Osteoblast (primary cell): ENCODE measurements around the gene CAPN11. TPM values are rescaled to one million over a fixed set of nuclear protein-coding genes. Genes with fewer than 3 reads are reported as not detected.

ENCODE experiments used
- DNase-seq: peaks from one replicate; pipeline ENCODE4 v3.0.0; 2011; ENCODE audit warnings: low spot score, mixed read lengths; ENCODE audit not compliant: insufficient read length; ENCODE audit errors: missing footprints
- H2AFZ ChIP-seq: 2 replicates; pipeline ENCODE4 v1.6.0; 2011; ENCODE audit warnings: mild to moderate bottlenecking, low read length
- H3K27ac ChIP-seq: 2 replicates; pipeline ENCODE4 v1.5.1; 2011; ENCODE audit warnings: mild to moderate bottlenecking, low read depth, low read length, moderate library complexity
- H3K27me3 ChIP-seq: 2 replicates; pipeline ENCODE4 v1.6.0; 2012; ENCODE audit warnings: mild to moderate bottlenecking, control low read depth, inconsistent platforms, low read length, moderate library complexity; ENCODE audit not compliant: insufficient read depth
- H3K36me3 ChIP-seq: 2 replicates; pipeline ENCODE4 v1.5.1; 2011; ENCODE audit warnings: mild to moderate bottlenecking, low read length, control low read depth, moderate library complexity; ENCODE audit not compliant: insufficient read depth
- H3K4me1 ChIP-seq: 2 replicates; pipeline ENCODE4 v1.5.1; 2011; ENCODE audit warnings: mild to moderate bottlenecking, low read length, control low read depth, moderate library complexity; ENCODE audit not compliant: insufficient read depth
- H3K4me2 ChIP-seq: 2 replicates; pipeline ENCODE4 v1.6.0; 2011; ENCODE audit warnings: mild to moderate bottlenecking, low read length; ENCODE audit not compliant: insufficient read depth
- H3K4me3 ChIP-seq: fragments of 200-600 bp; sonication (generic); 3 replicates; pipeline ENCODE4 v1.5.1; 2012; ENCODE audit warnings: mild to moderate bottlenecking, low read length, inconsistent platforms; ENCODE audit not compliant: insufficient read depth
- H3K79me2 ChIP-seq: 2 replicates; pipeline ENCODE4 v1.6.0; 2012; ENCODE audit warnings: mild to moderate bottlenecking, low read length, control low read depth, inconsistent platforms; ENCODE audit not compliant: insufficient read depth
- H3K9me3 ChIP-seq: 2 replicates; pipeline ENCODE4 v1.5.1; 2011; ENCODE audit warnings: low read depth, low read length, control low read depth
- H4K20me1 ChIP-seq: 2 replicates; pipeline ENCODE4 v1.6.0; 2012; ENCODE audit warnings: mild to moderate bottlenecking, low read length, control low read depth; ENCODE audit not compliant: insufficient read depth
- total RNA-seq: library from RNA; depleted of rRNA; stranded (reverse); fragments of >200 nt; gene quantifications from 2 replicates; pipeline ENCODE4 v1.2.3, GENCODE V29; 2012
- TF ChIP-seq, protein P1 (sequence below): IDR thresholded peaks from 2 replicates; pipeline ENCODE4 v1.5.1; 2011; ENCODE audit warnings: mild to moderate bottlenecking, low read depth, low read length, moderate library complexity; ENCODE audit errors: extremely low read depth

CAPN11 gene
- total RNA-seq, 1 donor, result not detected

DNA sequence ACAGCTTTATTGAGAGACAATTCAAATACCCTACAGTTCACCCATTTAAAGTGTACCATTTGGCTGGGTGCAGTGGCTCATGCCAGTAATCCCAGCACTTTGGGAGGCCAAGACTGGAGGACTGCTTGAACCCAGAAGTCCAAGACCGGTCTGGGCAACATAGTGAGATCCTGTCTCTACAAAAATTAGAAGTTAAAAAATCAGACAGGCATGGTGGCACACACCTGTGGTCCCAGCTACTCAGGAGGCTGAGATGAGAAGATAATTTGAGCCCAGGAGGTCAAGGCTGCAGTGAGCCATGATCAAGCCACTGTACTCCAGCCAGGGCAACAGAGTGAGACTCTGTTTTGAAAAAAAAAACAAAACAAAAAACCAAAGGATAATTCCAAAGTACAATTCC lies 8.9 kb downstream of the CAPN11 start:
- Histone ChIP-seq H3K36me3 (no peaks in the 10 kb centered on the region), H3K4me2 (no peak overlapping the region), H3K79me2 (no peaks in the 10 kb centered on the region), H3K4me1 (no peaks in the 10 kb centered on the region), H4K20me1 (no peaks in the 10 kb centered on the region), H2AFZ (no peak overlapping the region), H3K27ac (no peak overlapping the region), H3K4me3 (no peak overlapping the region), H3K27me3 (peaks cover 49% of the 10 kb centered on the region), H3K9me3 (no peaks in the 10 kb centered on the region)
- TF ChIP-seq, protein P1, sequence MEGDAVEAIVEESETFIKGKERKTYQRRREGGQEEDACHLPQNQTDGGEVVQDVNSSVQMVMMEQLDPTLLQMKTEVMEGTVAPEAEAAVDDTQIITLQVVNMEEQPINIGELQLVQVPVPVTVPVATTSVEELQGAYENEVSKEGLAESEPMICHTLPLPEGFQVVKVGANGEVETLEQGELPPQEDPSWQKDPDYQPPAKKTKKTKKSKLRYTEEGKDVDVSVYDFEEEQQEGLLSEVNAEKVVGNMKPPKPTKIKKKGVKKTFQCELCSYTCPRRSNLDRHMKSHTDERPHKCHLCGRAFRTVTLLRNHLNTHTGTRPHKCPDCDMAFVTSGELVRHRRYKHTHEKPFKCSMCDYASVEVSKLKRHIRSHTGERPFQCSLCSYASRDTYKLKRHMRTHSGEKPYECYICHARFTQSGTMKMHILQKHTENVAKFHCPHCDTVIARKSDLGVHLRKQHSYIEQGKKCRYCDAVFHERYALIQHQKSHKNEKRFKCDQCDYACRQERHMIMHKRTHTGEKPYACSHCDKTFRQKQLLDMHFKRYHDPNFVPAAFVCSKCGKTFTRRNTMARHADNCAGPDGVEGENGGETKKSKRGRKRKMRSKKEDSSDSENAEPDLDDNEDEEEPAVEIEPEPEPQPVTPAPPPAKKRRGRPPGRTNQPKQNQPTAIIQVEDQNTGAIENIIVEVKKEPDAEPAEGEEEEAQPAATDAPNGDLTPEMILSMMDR, result no peak
- DNase-seq, result no peak

DNA sequence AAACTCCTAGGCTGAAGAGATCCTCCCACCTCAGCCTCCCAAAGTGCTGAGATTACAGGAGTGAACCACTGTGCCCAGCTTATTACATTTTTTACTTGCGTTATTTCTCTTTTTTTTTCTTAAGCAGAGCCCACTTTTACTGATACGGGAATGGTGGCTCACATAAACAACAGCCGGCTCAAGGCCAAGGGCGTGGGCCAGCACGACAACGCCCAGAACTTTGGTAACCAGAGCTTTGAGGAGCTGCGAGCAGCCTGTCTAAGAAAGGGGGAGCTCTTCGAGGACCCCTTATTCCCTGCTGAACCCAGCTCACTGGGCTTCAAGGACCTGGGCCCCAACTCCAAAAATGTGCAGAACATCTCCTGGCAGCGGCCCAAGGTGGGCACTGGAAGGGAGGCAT lies 10.5 kb downstream of the CAPN11 start:
- no peak overlapping the region for H3K4me3 ChIP-seq
- TF ChIP-seq, protein P1, result no peak
- no peaks in the 10 kb centered on the region for H4K20me1 ChIP-seq
- no peaks in the 10 kb centered on the region for H3K4me1 ChIP-seq
- no peak overlapping the region for H3K4me2 ChIP-seq
- H3K9me3 ChIP-seq, result no peaks in the 10 kb centered on the region
- H3K27ac ChIP-seq, result no peak overlapping the region
- no peak for DNase-seq
- no peaks in the 10 kb centered on the region for H3K79me2 ChIP-seq
- H3K36me3 ChIP-seq, result no peaks in the 10 kb centered on the region
- H2AFZ ChIP-seq, result no peak overlapping the region
- H3K27me3 ChIP-seq, result peaks cover 33% of the 10 kb centered on the region

GRCh38 chr6:44169886-44170570 lies 11.4 kb downstream of the CAPN11 start:
- Histone ChIP-seq H3K27ac (no peak overlapping the region), H3K4me1 (no peaks in the 10 kb centered on the region), H3K27me3 (peaks cover 28% of the 10 kb centered on the region), H3K9me3 (no peaks in the 10 kb centered on the region), H3K79me2 (no peaks in the 10 kb centered on the region), H3K4me2 (no peak overlapping the region), H3K36me3 (no peaks in the 10 kb centered on the region), H3K4me3 (no peak overlapping the region), H4K20me1 (no peaks in the 10 kb centered on the region), H2AFZ (no peak overlapping the region)
- TF ChIP-seq, protein P1, result no peak
- peak; percentile 30 for DNase-seq

- Histone ChIP-seq H3K4me3 (no peak overlapping the region), H2AFZ (no peak overlapping the region), H3K9me3 (no peaks in the 10 kb centered on the region), H3K27me3 (peaks cover 14% of the 10 kb centered on the region), H3K4me2 (no peak overlapping the region), H4K20me1 (no peaks in the 10 kb centered on the region), H3K36me3 (no peaks in the 10 kb centered on the region), H3K79me2 (no peaks in the 10 kb centered on the region), H3K4me1 (no peaks in the 10 kb centered on the region), H3K27ac (no peak overlapping the region)
- TF ChIP-seq, protein P1, result no peak
- no peak for DNase-seq
Measured at GRCh38 chr6:44171899-44172546, 13.4 kb downstream of the CAPN11 start.
